Uterus (tissue), 2 donors: ENCODE data around the gene PPFIA3.

Experiments
- CTCF ChIP-seq, 4 experiments: fragments of 200-600 bp in 2 of 4; fragments of 450-650 bp in 2 of 4; sonication (generic) in 2 of 4; IDR thresholded peaks; one replicate each; pipeline ENCODE4 v1.5.1; 2016 to 2019; ENCODE audit warnings: antibody characterized with exemption in 4 of 4, mild to moderate bottlenecking in 2 of 4, moderate library complexity in 1 of 4
- POLR2A ChIP-seq, 2 donors: fragments of 450-650 bp; IDR thresholded peaks; one replicate each; pipeline ENCODE4 v1.6.1; 2016; ENCODE audit warnings: antibody characterized with exemption in 2 of 2, mild to moderate bottlenecking in 1 of 2, moderate library complexity in 1 of 2

- TF ChIP-seq CTCF (IDR thresholded peaks at IDR 0.05) = no peak
- no peak for TF ChIP-seq POLR2A (IDR thresholded peaks at IDR 0.05)
Measured at GRCh38 chr19:49084206-49085019, 34.9 kb upstream of the PPFIA3 start.
